Upper lobe of left lung (tissue), 6 donors: ENCODE data around the gene KRT71. TPM values are rescaled to one million over a fixed set of nuclear protein-coding genes. Genes with fewer than 3 reads are reported as not detected.

Source experiments
- ATAC-seq, 2 donors: fragments of 200-7000 bp; cut with Tn5 transposase; one replicate each; pipeline ENCODE4 v1.9.1; 2022; ENCODE audit warnings: mild to moderate bottlenecking in 2 of 2, moderate library complexity in 2 of 2; ENCODE audit not compliant: low FRiP score in 2 of 2
- DNase-seq, 2 donors: peaks; one replicate each; pipeline ENCODE4 v3.0.0-alpha.2; 2019 to 2020
- H3K27ac ChIP-seq, 4 donors: fragments of 200-600 bp; sonication (generic); one replicate each; pipeline ENCODE4 v1.5.1; 2016 to 2019
- H3K27me3 ChIP-seq, 4 donors: fragments of 200-600 bp; sonication (generic); one replicate each; pipeline ENCODE4 v1.5.1; 2017 to 2019
- H3K36me3 ChIP-seq, 4 donors: fragments of 200-600 bp; sonication (generic); one replicate each; pipeline ENCODE4 v1.5.1; 2016 to 2019
- H3K4me1 ChIP-seq, 4 donors: fragments of 200-600 bp; sonication (generic); one replicate each; pipeline ENCODE4 v1.5.1; 2018 to 2019
- H3K4me3 ChIP-seq, 4 donors: fragments of 200-600 bp; sonication (generic); one replicate each; pipeline ENCODE4 v1.5.1; 2017 to 2019; ENCODE audit warnings: mild to moderate bottlenecking in 2 of 4, moderate library complexity in 1 of 4
- H3K9me3 ChIP-seq, 4 donors: fragments of 200-600 bp; sonication (generic); one replicate each; pipeline ENCODE4 v1.5.1; 2018 to 2019
- EP300 ChIP-seq, 4 donors: sonication (generic); formaldehyde crosslinking; IDR thresholded peaks; one replicate each; pipeline ENCODE4 v1.5.1; 2017; ENCODE audit warnings: antibody characterized with exemption in 4 of 4, control low read depth in 2 of 4
- POLR2A ChIP-seq, 4 donors: fragments of 450-650 bp; IDR thresholded peaks; one replicate each; pipeline ENCODE4 v1.5.1; 2016 to 2017; ENCODE audit warnings: antibody characterized with exemption in 4 of 4, mild to moderate bottlenecking in 2 of 4
- POLR2AphosphoS5 ChIP-seq, 2 donors: sonication (generic); formaldehyde crosslinking; IDR thresholded peaks; one replicate each; pipeline ENCODE4 v1.5.1; 2017; ENCODE audit warnings: antibody characterized with exemption in 2 of 2
- WGBS, 2 donors: methylation state at CpG; one replicate each; pipeline ENCODE4 v1.1.5; 2017 to 2018; 5-methylcytosine and 5-hydroxymethylcytosine counted together
- total RNA-seq, 6 donors: library from RNA; depleted of rRNA in 4 of 6; stranded (reverse); fragments of >200 nt in 4 of 6; gene quantifications; one replicate each; pipeline versions ENCODE4 v1.1.0 to v1.2.1, GENCODE V29; 2016 to 2021
- TF ChIP-seq, protein P1 (sequence below), 6 experiments: fragments of 450-650 bp in 4 of 6; fragments of 200-600 bp in 2 of 6; sonication (generic) in 2 of 6; IDR thresholded peaks; one replicate each; pipeline ENCODE4 v1.5.1; 2016 to 2019; ENCODE audit warnings: antibody characterized with exemption in 6 of 6
- donor health status: DM: no; HTN: no; CAD: no; lungs with moderate emphysema.
- donor health status: DM: no; HTN: yes; CAD: no; lungs with severe emphysema.

The KRT71 gene
- total RNA-seq, 6 donors from 2014 or later, result not detected

DNA sequence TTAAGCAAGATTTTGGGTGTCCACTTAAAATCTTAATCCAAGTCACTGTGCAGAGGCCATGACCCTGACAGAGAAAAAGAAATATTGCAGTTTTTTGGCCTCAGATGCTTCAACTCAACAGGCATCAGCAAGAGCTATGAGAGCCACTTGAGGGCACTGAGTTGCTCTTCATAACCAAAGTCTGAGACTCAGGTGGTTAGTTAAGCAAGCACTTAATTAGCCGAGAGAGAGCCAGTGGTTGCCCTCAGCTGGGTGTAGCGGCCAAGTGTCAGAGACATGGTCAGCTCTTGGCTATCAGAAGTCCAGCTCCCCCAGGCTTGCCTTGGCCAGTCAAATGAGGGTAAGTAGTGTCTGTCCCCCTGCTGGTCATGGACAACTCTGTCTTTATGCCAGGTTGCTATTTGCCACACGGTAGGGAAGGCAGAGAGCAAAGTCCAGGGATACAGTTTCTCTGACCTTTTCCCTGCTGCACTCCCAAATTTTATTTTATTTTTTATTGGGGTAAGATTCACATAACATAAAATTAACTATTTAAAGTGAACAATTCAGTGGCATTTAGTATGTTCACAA, 9.0 kb upstream of the KRT71 start:
- 45 to 54% methylated on average over 3 of the region's 3 CpGs for WGBS, 2 donors
- peak in 1 of 2 donors; percentile 9 for ATAC-seq
- no peak for TF ChIP-seq EP300 (IDR thresholded peaks at IDR 0.05)
- TF ChIP-seq, protein P1, sequence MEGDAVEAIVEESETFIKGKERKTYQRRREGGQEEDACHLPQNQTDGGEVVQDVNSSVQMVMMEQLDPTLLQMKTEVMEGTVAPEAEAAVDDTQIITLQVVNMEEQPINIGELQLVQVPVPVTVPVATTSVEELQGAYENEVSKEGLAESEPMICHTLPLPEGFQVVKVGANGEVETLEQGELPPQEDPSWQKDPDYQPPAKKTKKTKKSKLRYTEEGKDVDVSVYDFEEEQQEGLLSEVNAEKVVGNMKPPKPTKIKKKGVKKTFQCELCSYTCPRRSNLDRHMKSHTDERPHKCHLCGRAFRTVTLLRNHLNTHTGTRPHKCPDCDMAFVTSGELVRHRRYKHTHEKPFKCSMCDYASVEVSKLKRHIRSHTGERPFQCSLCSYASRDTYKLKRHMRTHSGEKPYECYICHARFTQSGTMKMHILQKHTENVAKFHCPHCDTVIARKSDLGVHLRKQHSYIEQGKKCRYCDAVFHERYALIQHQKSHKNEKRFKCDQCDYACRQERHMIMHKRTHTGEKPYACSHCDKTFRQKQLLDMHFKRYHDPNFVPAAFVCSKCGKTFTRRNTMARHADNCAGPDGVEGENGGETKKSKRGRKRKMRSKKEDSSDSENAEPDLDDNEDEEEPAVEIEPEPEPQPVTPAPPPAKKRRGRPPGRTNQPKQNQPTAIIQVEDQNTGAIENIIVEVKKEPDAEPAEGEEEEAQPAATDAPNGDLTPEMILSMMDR (IDR thresholded peaks at IDR 0.05), result peak in 2 of 6 experiments; percentile 25 to 43
- no peak for TF ChIP-seq POLR2AphosphoS5 (IDR thresholded peaks at IDR 0.05)
- TF ChIP-seq POLR2A (IDR thresholded peaks at IDR 0.05), result no peak

DNA sequence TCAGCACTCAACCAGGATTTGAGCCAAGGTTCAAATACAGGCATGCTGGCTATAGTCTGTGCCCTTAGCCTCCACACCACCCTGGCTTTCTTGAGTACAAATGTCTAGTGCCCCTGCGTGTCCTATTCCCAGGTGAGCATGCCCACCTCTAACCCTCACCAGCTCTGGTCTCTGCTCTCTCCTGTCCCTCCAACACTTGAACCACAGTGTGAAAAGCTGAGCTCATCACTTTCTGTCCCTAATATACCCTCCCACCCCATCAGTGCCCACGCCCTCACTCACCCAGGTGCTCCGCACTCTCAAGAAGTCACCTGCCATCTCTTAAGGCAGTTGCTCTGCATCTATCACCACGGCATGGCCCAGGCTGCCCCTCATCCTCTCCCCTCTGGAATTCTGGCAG, 7.0 kb upstream of the KRT71 start:
- ATAC-seq (no peak), DNase-seq (no peak)
- H3K27me3 ChIP-seq, result peaks cover 0 to 13% (median 4%) of the 10 kb centered on the region in 4 donors
- H3K27ac ChIP-seq, result no peak overlapping the region
- H3K4me3 ChIP-seq, result no peak overlapping the region
- no peaks in the 10 kb centered on the region for H3K4me1 ChIP-seq
- 74 to 85% methylated on average over 4 of the region's 4 CpGs for WGBS, 2 donors
- H3K9me3 ChIP-seq, result no peaks in the 10 kb centered on the region
- H3K36me3 ChIP-seq, result no peaks in the 10 kb centered on the region
- TF ChIP-seq POLR2AphosphoS5 (IDR thresholded peaks at IDR 0.05) (no peak), POLR2A (IDR thresholded peaks at IDR 0.05) (no peak)
- TF ChIP-seq, protein P1 (IDR thresholded peaks at IDR 0.05), result no peak

More for the DNA sequence above, 9.0 kb upstream of the KRT71 start:
- Histone ChIP-seq H3K27ac (no peak overlapping the region), H3K36me3 (no peaks in the 10 kb centered on the region), H3K27me3 (peaks cover 0 to 13% (median 4%) of the 10 kb centered on the region in 4 donors), H3K9me3 (no peaks in the 10 kb centered on the region), H3K4me1 (no peaks in the 10 kb centered on the region), H3K4me3 (no peak overlapping the region)
- DNase-seq, result peak in 1 of 2 donors; percentile 47

DNA sequence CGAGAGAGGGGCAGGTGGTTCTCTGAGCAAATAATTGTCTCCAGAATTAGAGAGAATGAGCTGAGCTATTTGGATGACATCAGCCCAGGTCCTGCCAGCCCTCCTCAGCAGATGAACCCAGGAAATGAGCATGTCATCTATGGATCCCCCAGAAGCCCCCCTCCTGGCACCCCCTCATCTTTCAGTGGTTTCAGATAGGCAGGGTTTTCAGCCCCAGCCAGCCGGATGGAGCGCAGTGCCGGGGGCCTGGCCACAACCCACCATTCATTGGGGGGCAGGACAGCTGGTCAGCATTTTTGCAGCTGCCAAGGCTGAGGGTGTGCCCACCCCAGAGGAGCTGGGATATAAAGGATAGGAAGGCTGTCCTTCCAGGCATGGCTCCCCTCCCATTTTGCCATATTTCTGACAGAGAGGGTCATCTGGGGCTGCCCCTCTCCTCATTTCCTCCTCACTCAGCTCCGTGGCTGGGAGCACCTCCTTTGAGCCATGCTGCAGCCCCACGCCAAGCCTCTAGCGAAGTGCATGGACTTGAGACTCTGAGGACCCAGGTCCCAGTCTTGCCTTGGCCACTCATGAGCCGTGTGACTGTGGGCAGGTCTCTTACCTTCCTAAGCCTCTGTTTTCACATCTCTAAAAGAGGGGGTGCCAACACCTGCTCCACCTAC, 6.0 kb upstream of the KRT71 start:
- Histone ChIP-seq H3K9me3 (no peaks in the 10 kb centered on the region), H3K4me3 (no peak overlapping the region), H3K36me3 (no peaks in the 10 kb centered on the region), H3K27ac (no peak overlapping the region), H3K4me1 (no peaks in the 10 kb centered on the region), H3K27me3 (peaks cover 0 to 5% (median 2%) of the 10 kb centered on the region in 4 donors)
- DNase-seq (no peak), ATAC-seq (no peak)
- 56 to 66% methylated on average over 5 to 8 of the region's 8 CpGs for WGBS, 2 donors
- TF ChIP-seq EP300 (IDR thresholded peaks at IDR 0.05) (no peak), POLR2AphosphoS5 (IDR thresholded peaks at IDR 0.05) (no peak), POLR2A (IDR thresholded peaks at IDR 0.05) (no peak)
- TF ChIP-seq, protein P1 (IDR thresholded peaks at IDR 0.05), result no peak

DNA sequence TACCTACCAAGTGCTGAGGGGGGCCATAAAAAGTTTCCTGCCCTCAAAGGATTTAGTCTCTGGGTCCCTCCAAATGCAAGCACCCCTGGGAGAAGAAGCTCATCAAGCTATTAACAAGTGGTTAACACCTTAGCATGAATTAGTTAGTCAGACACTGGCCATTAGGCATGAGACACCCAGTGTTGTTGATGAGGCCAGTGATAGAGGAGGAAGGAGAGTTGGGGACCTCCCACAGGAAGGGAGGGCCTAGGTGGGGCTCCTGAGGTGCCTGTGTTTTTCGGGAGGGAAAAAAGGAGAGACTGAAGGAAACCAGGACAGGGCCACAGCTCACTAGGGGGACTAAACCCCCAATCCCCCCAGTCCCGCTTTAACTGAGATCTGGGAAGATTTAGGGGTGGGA, 4.5 kb upstream of the KRT71 start:
- H3K27me3 ChIP-seq, result peaks cover 0 to 5% (median 0%) of the 10 kb centered on the region in 4 donors
- ATAC-seq (no peak), DNase-seq (no peak)
- no peaks in the 10 kb centered on the region for H3K36me3 ChIP-seq
- H3K9me3 ChIP-seq, result no peaks in the 10 kb centered on the region
- TF ChIP-seq POLR2A (IDR thresholded peaks at IDR 0.05) (no peak), EP300 (IDR thresholded peaks at IDR 0.05) (no peak), POLR2AphosphoS5 (IDR thresholded peaks at IDR 0.05) (no peak)
- TF ChIP-seq, protein P1 (IDR thresholded peaks at IDR 0.05), result no peak
- WGBS, 2 donors, result 33 to 64% methylated on average over 1 to 2 of the region's 2 CpGs
- no peaks in the 10 kb centered on the region for H3K4me1 ChIP-seq
- H3K4me3 ChIP-seq, result no peak overlapping the region
- H3K27ac ChIP-seq, result no peak overlapping the region
